Uterus (tissue), 4 donors: ENCODE data around the gene RPL41. TPM values are rescaled to one million over a fixed set of nuclear protein-coding genes. Genes with fewer than 3 reads are reported as not detected.

Experiments
- DNase-seq, 2 donors: peaks; one replicate each; pipeline ENCODE4 v3.0.0-alpha.2; 2019 to 2020
- H3K27ac ChIP-seq, 2 donors: fragments of 200-600 bp; sonication (generic); 1 replicate in 1 of 2; 2 replicates in 1 of 2; pipeline ENCODE4 v1.5.1; 2016 to 2018
- H3K27me3 ChIP-seq, 2 donors: fragments of 200-600 bp; sonication (generic); one replicate each; pipeline ENCODE4 v1.5.1; 2018 to 2019; ENCODE audit warnings: control low read depth in 1 of 2
- H3K36me3 ChIP-seq, 2 donors: fragments of 200-600 bp; sonication (generic); one replicate each; pipeline ENCODE4 v1.5.1; 2019; ENCODE audit warnings: control low read depth in 1 of 2
- H3K4me1 ChIP-seq, 2 donors: fragments of 200-600 bp; sonication (generic); one replicate each; pipeline ENCODE4 v1.5.1; 2018 to 2019; ENCODE audit warnings: control low read depth in 1 of 2
- H3K4me3 ChIP-seq, 2 donors: fragments of 200-600 bp; sonication (generic); 1 replicate in 1 of 2; 2 replicates in 1 of 2; pipeline ENCODE4 v1.5.1; 2018 to 2019; ENCODE audit warnings: mild to moderate bottlenecking in 1 of 2
- H3K9me3 ChIP-seq, 2 donors: fragments of 200-600 bp; sonication (generic); one replicate each; pipeline ENCODE4 v1.5.1; 2019; ENCODE audit warnings: control low read depth in 1 of 2
- CTCF ChIP-seq, 4 experiments: fragments of 200-600 bp in 2 of 4; fragments of 450-650 bp in 2 of 4; sonication (generic) in 2 of 4; IDR thresholded peaks; one replicate each; pipeline ENCODE4 v1.5.1; 2016 to 2019; ENCODE audit warnings: antibody characterized with exemption in 4 of 4, mild to moderate bottlenecking in 2 of 4, moderate library complexity in 1 of 4
- POLR2A ChIP-seq, 2 donors: fragments of 450-650 bp; IDR thresholded peaks; one replicate each; pipeline ENCODE4 v1.6.1; 2016; ENCODE audit warnings: antibody characterized with exemption in 2 of 2, mild to moderate bottlenecking in 1 of 2, moderate library complexity in 1 of 2
- intact Hi-C: fragments of 100-400 bp; cut with DNase I; formaldehyde crosslinking; loops from one replicate; pipeline ENCODE4 v1.15.1; 2023; ENCODE audit warnings: low total_unique reads
- total RNA-seq, 4 donors: library from RNA; depleted of rRNA in 3 of 4; stranded (reverse); fragments of >200 nt in 3 of 4; gene quantifications; one replicate each; pipeline versions ENCODE4 v1.1.0 to v1.2.4, GENCODE V29; 2014 to 2023
- donor health status: DM: yes; HTN: yes; CAD: no.

The RPL41 gene
- total RNA-seq, 4 donors from 2014 or later: 1,022 to 4,789 (median 2,600) TPM

- no peaks in the 10 kb centered on the region for H3K36me3 ChIP-seq
- H3K4me1 ChIP-seq: peaks cover 8 to 10% of the 10 kb centered on the region in 2 donors
- peak overlapping the region; percentile 88 to 91 for H3K27ac ChIP-seq
- peak overlapping the region; percentile 56 to 95 for H3K4me3 ChIP-seq
- H3K27me3 ChIP-seq: no peaks in the 10 kb centered on the region
- no peak for DNase-seq
- intact Hi-C loops: loop anchor here (5.0 kb wide), 1 partner anchor 32 kb away; no protein-coding TSS in a partner anchor
- TF ChIP-seq CTCF (IDR thresholded peaks at IDR 0.05) (no peak), POLR2A (IDR thresholded peaks at IDR 0.05) (no peak)
- H3K9me3 ChIP-seq: no peaks in the 10 kb centered on the region
Measured at GRCh38 chr12:56129942-56130495, 13.6 kb downstream of the RPL41 start.

GRCh38 chr12:56130876-56131275, 14.4 kb downstream of the RPL41 start:
- H3K4me1 ChIP-seq: peaks cover 7 to 8% of the 10 kb centered on the region in 2 donors
- H3K36me3 ChIP-seq: no peaks in the 10 kb centered on the region
- intact Hi-C loops: no loop called here
- no peak overlapping the region for H3K4me3 ChIP-seq
- no peak for DNase-seq
- H3K27ac ChIP-seq: peak overlapping the region; percentile 88 to 91
- no peaks in the 10 kb centered on the region for H3K27me3 ChIP-seq
- TF ChIP-seq CTCF (IDR thresholded peaks at IDR 0.05) (no peak), POLR2A (IDR thresholded peaks at IDR 0.05) (no peak)
- H3K9me3 ChIP-seq: no peaks in the 10 kb centered on the region

- no peak overlapping the region for H3K27ac ChIP-seq
- intact Hi-C loops: no loop called here
- no peak for DNase-seq
- no peak for TF ChIP-seq CTCF (IDR thresholded peaks at IDR 0.05)
- no peak for TF ChIP-seq POLR2A (IDR thresholded peaks at IDR 0.05)
- H3K36me3 ChIP-seq: no peaks in the 10 kb centered on the region
- H3K27me3 ChIP-seq: no peaks in the 10 kb centered on the region
- H3K9me3 ChIP-seq: no peaks in the 10 kb centered on the region
- peaks cover 0 to 5% of the 10 kb centered on the region in 2 donors for H3K4me1 ChIP-seq
- H3K4me3 ChIP-seq: no peak overlapping the region
Measured at GRCh38 chr12:56134897-56135296, 18.5 kb downstream of the RPL41 start.

- intact Hi-C loops: no loop called here
- H3K4me3 ChIP-seq: no peak overlapping the region
- no peaks in the 10 kb centered on the region for H3K9me3 ChIP-seq
- no peak for DNase-seq
- H3K4me1 ChIP-seq: no peaks in the 10 kb centered on the region
- H3K27ac ChIP-seq: no peak overlapping the region
- no peaks in the 10 kb centered on the region for H3K27me3 ChIP-seq
- H3K36me3 ChIP-seq: no peaks in the 10 kb centered on the region
- no peak for TF ChIP-seq CTCF (IDR thresholded peaks at IDR 0.05)
- no peak for TF ChIP-seq POLR2A (IDR thresholded peaks at IDR 0.05)
Measured at GRCh38 chr12:56137853-56138571, 21.6 kb downstream of the RPL41 start.
